NCI-H146 (cell line): ENCODE data around the gene TMEM165.

Experiments used
- DNase-seq: peaks from one replicate; lab custom pipeline; 2025; lab: John Stamatoyannopoulos, UW

The TMEM165 gene

GRCh38 chr4:55458164-55458563, 62.4 kb downstream of the TMEM165 start:
- DNase-seq, result no peak

GRCh38 chr4:55458611-55459010, 62.9 kb downstream of the TMEM165 start:
- DNase-seq, result no peak

GRCh38 chr4:55466001-55466400, 70.2 kb downstream of the TMEM165 start:
- DNase-seq, result no peak

GRCh38 chr4:55468724-55469123, 73.0 kb downstream of the TMEM165 start:
- DNase-seq, result no peak

- DNase-seq, result no peak
These were observed 74.2 kb downstream of the TMEM165 start for GRCh38 chr4:55469979-55470378.
